Stimulated activated naive CD8-positive, alpha-beta T cell treated with anti-CD3 and anti-CD28 coated beads, Interleukin-15, amount 100 ng/mL, for 72 hours (primary cell): Measurements from ENCODE around the gene SPATA33.
"Not testable (repeated sequence)": the region's sequence is repeated elsewhere in the genome, so short reads cannot be mapped to it uniquely, and the experiment has no call there.

Source experiments
- ATAC-seq: fragments of 150-1000 bp; cut with Tn5 transposase; 2 replicates; pipeline ENCODE4 v1.10.0; 2021; ENCODE audit warnings: mild to moderate bottlenecking, moderate library complexity
- DNase-seq, 2 donors: peaks; one replicate each; pipeline ENCODE4 v3.0.0; 2021 to 2022
- H3K27ac Mint-ChIP-seq, 2 donors: one replicate each; pipeline ENCODE4 v1.8.0; 2022; ENCODE audit warnings: mild to moderate bottlenecking in 2 of 2, mixed read lengths in 2 of 2, moderate library complexity in 2 of 2
- H3K27me3 Mint-ChIP-seq: one replicate; pipeline ENCODE4 v1.8.0; 2022; ENCODE audit warnings: mixed read lengths
- H3K4me1 Mint-ChIP-seq: one replicate; pipeline ENCODE4 v1.8.0; 2022; ENCODE audit warnings: mild to moderate bottlenecking, mixed read lengths
- H3K4me3 Mint-ChIP-seq, 2 donors: one replicate each; pipeline ENCODE4 v1.8.0; 2022; ENCODE audit warnings: mild to moderate bottlenecking in 2 of 2, mixed read lengths in 2 of 2, moderate library complexity in 1 of 2
- H3K9me3 Mint-ChIP-seq, 2 donors: one replicate each; pipeline ENCODE4 v1.8.0; 2022; ENCODE audit warnings: mixed read lengths in 2 of 2

The SPATA33 gene

GRCh38 chr16:89621136-89621697 lies 36.4 kb upstream of the SPATA33 start:
- DNase-seq (no peak), ATAC-seq (peak; percentile 33)
- H3K4me3 Mint-ChIP-seq: no peak overlapping the region
- peaks cover 7 to 8% of the 10 kb centered on the region in 2 donors for H3K9me3 Mint-ChIP-seq
- H3K27me3 Mint-ChIP-seq: peaks cover 55% of the 10 kb centered on the region
- no peak overlapping the region for H3K27ac Mint-ChIP-seq
- H3K4me1 Mint-ChIP-seq: peaks cover 18% of the 10 kb centered on the region

DNA sequence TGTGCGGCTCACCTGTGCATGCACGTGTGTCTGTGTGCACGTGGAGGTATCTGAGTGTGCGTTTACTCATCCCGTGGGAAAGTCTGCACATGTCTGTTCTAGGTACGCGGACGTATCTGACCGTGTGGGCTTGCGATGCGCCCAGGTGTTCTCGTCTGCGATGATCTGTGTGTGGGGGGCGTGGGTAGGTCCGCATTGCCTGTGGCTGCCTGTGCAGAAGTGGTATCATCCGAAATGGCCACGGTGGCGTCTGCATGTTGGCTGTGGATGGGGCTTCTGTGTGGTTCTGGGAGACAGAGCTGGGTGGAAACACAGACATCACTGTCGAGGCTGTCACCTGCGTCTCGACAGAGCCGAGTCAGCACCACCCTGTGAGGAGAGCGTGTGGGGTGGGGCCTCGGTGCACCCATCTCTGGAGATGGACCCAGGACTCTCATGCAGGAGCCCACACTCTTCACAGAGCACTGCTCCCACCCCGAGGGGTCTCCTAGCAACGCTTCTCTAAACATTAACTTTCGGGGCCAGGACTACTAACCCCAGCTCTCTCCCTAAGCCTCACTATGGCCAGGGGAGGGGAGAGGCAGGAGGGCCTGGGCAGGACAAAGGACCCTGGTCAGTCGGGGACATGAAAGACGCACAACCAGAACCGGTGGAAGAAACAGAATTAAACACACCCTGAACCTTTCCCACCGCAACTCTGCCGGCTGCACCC lies 35.8 kb upstream of the SPATA33 start:
- DNase-seq (no peak), ATAC-seq (no peak)
- Mint-ChIP-seq H3K4me3 (no peak overlapping the region), H3K27me3 (peaks cover 55% of the 10 kb centered on the region), H3K27ac (no peak overlapping the region), H3K4me1 (peaks cover 11% of the 10 kb centered on the region), H3K9me3 (peaks cover under 1 to 2% of the 10 kb centered on the region in 2 donors)

DNA sequence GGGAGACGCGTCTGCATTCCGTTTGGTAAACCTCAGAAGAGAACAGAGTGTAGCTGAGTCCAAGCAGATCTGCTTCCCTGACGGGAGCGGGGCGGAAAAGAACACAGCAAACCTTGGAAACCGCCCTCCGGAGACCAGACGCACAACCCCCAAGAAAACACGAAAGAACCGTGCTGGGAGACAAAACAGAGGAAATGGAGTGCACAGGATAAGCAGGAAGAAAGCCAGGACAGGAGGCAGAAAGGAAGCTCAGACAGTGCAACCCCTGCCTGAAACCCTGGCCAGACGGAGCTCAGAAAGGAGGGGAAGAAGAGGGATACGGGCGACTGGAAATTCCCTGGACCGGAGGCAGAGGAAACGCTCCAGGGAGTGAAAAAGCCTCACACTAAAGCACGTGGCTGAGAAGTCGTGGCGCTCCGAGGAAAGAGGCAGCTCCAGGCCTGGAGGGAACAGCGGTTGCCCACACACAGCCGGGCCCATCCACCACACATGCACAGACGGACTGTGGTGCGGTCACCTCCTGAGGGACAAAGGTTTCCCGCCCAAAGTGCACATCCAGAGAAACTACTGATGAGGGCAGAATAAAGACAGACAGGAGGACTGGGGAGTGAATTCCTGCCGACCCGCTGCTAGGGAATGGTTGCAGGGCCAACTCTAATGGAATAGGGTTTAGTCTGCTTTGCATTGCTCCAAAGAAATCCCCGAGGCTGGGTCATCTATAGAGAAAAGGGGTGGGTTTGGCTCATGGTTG lies 34.0 kb upstream of the SPATA33 start:
- Mint-ChIP-seq H3K9me3 (no peaks in the 10 kb centered on the region), H3K27me3 (peaks cover 55% of the 10 kb centered on the region), H3K27ac (no peak overlapping the region), H3K4me1 (peaks cover 7% of the 10 kb centered on the region), H3K4me3 (no peak overlapping the region)
- ATAC-seq (no peak), DNase-seq (no peak)

DNA sequence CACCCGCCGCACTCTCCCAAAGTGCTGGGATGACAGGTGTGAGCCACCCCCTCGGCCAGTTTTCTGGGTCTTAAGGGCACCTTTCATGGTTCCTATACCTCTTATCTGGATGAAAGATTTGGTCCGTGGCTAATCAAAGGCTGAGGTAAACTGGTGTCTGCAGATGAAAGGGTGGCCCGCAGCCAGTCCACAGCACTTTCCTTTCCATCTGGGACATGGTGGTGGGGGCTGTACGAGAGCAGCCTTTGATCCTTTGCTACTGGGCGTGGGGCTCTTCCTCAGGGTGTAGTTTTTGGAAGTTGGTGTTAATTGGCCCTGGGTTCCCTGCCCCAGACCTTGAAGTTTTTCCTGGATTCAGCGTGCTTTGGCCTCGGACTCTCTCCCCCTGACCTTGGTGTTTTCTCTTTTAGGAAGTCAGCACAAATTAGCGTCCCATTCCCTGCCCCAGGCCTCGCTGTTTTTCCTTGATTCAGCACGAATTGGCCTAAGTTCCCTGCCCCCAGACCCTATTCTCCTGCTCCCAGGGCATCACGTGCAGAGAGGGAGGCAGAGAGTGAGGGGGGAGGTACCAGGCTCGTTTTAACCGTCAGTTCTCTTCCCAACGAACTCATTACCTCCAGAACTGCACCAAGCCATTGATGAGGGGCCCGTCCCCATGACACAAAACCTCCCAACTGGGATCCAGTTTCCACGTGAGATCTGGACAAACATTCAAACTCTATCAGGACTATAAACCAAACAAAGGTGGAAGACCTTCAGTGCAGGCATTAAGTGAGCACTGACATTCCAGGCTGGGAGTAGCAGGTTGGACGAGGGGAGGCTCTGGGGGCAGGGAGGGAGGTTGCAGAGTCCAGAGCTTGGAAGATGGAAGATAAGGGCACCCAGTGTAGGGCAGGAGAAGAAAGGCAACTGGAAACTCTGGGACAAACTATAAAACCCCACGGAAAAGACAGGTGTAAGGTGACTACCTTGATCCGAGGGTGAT lies 32.6 kb upstream of the SPATA33 start:
- Mint-ChIP-seq H3K27ac (no peak overlapping the region), H3K27me3 (peaks cover 55% of the 10 kb centered on the region), H3K4me1 (peaks cover 6% of the 10 kb centered on the region), H3K9me3 (no peaks in the 10 kb centered on the region), H3K4me3 (no peak overlapping the region)
- DNase-seq (no peak), ATAC-seq (no peak)

DNA sequence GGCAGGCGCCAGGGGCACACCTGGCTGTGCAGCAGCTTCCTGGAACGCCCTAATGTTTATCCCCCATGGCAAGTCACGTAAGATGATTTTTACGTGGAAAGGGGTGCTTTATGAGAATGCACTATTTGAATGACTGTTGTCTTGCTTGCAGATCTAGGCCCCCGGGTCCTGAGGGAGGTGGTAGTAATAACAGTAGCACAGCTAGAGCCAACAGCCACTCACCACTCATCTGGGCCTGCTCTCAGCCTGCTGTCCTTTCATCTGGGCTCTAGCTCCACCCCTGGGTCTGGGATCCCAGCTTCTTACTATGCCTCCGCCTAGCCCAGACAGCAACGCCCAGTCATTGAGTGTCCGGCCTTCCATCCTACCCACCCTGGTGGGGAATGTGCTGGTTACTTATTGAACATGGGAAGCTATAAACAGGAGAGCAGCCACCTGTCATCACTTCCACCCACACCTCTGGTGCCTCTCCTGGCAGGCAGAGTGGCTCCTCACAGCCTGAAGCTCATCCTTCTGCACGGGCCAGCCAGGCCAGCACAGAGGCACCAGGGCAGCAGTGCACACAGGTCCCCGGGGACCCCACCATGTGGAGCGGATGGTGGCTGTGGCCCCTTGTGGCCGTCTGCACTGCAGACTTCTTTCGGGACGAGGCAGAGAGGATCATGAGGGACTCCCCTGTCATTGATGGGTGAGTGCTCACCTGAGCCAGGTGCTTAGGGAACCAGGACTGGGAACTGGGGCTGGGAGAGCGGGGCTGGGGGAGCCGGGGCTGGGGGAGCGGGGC lies 27.6 kb upstream of the SPATA33 start:
- Mint-ChIP-seq H3K27me3 (peaks cover 9% of the 10 kb centered on the region), H3K4me1 (no peaks in the 10 kb centered on the region), H3K27ac (no peak overlapping the region), H3K9me3 (no peaks in the 10 kb centered on the region), H3K4me3 (no peak overlapping the region)
- no peak for ATAC-seq
- no peak for DNase-seq

- Mint-ChIP-seq H3K27me3 (peaks cover 19% of the 10 kb centered on the region), H3K4me1 (no peaks in the 10 kb centered on the region), H3K27ac (no peak overlapping the region), H3K9me3 (no peaks in the 10 kb centered on the region), H3K4me3 (no peak overlapping the region)
- DNase-seq: no peak
- ATAC-seq: no peak
Measured at GRCh38 chr16:89633064-89633631, 24.5 kb upstream of the SPATA33 start.

- Mint-ChIP-seq H3K27ac (peak overlapping the region in 1 of 2 donors; percentile 91), H3K27me3 (peaks cover 19% of the 10 kb centered on the region)
- not testable (repeated sequence) for H3K4me1 Mint-ChIP-seq, H3K4me3 Mint-ChIP-seq, DNase-seq, ATAC-seq, H3K9me3 Mint-ChIP-seq
Measured at GRCh38 chr16:89634463-89635385, 22.9 kb upstream of the SPATA33 start.

GRCh38 chr16:89636663-89637062 lies 21.0 kb upstream of the SPATA33 start:
- no peak for ATAC-seq
- H3K4me3 Mint-ChIP-seq: no peak overlapping the region
- no peak overlapping the region for H3K27ac Mint-ChIP-seq
- no peak for DNase-seq
- H3K27me3 Mint-ChIP-seq: peaks cover 19% of the 10 kb centered on the region
- peaks cover 14% of the 10 kb centered on the region for H3K4me1 Mint-ChIP-seq
- no peaks in the 10 kb centered on the region for H3K9me3 Mint-ChIP-seq

- no peaks in the 10 kb centered on the region for H3K9me3 Mint-ChIP-seq
- peaks cover 19% of the 10 kb centered on the region for H3K27me3 Mint-ChIP-seq
- no peak overlapping the region for H3K27ac Mint-ChIP-seq
- H3K4me3 Mint-ChIP-seq: no peak overlapping the region
- ATAC-seq (no peak), DNase-seq (no peak)
- H3K4me1 Mint-ChIP-seq: peaks cover 15% of the 10 kb centered on the region
Measured at GRCh38 chr16:89637379-89637778, 20.3 kb upstream of the SPATA33 start.

- H3K27me3 Mint-ChIP-seq: peaks cover 19% of the 10 kb centered on the region
- ATAC-seq (no peak), DNase-seq (no peak)
- no peak overlapping the region for H3K4me3 Mint-ChIP-seq
- no peaks in the 10 kb centered on the region for H3K9me3 Mint-ChIP-seq
- H3K4me1 Mint-ChIP-seq: peaks cover 15% of the 10 kb centered on the region
- H3K27ac Mint-ChIP-seq: no peak overlapping the region
Measured at GRCh38 chr16:89638455-89638854, 19.2 kb upstream of the SPATA33 start.

DNA sequence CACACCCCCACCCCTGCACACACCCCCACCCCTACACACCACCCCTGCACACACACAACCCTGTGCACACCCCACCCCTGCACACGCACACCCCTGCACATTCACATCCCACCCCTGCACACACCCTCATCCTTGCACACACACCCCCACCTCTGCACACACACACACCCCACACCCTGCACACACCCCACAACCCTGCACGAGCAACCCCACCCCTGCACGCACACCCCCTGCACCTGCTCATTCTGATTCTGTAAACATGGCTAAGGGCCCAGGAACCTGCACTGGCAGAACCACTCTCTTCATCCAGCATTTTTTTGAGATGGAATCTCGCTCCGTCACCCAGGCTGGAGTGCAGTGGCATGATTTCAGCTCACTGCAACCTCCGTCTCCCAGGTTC lies 18.3 kb upstream of the SPATA33 start:
- Mint-ChIP-seq H3K4me1 (peaks cover 15% of the 10 kb centered on the region), H3K27ac (peak overlapping the region in 1 of 2 donors; percentile 76)

GRCh38 chr16:89641458-89642119 lies 16.0 kb upstream of the SPATA33 start:
- Mint-ChIP-seq H3K27me3 (peaks cover 2% of the 10 kb centered on the region), H3K27ac (peak overlapping the region in 1 of 2 donors; percentile 34), H3K4me3 (peak overlapping the region in 1 of 2 donors; percentile 79), H3K9me3 (no peaks in the 10 kb centered on the region), H3K4me1 (peaks cover 15% of the 10 kb centered on the region)
- ATAC-seq (no peak), DNase-seq (no peak)

More for the DNA sequence above, 18.3 kb upstream of the SPATA33 start:
- DNase-seq (no peak), ATAC-seq (peak; percentile 50)
- Mint-ChIP-seq H3K27me3 (peaks cover 19% of the 10 kb centered on the region), H3K9me3 (no peaks in the 10 kb centered on the region), H3K4me3 (no peak overlapping the region)

DNA sequence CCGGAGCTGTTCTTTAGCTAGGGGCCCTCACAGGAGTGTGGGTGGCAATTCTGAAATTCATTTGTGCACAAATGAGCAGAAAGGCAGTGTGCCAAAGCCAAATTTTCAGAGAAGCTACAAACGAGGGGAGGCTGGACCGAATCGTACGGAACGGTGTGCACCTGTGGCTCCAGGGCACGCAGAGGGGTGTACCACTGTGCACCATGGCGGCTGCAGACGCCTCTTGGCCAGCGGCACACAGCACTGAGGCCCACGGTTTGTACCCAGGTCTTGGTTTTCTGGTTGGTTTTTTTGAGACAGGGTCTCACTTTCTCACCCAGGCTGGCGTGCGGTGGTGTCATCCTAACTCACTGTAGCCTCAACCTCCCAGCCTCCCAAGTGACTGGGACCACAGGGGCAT lies 15.1 kb upstream of the SPATA33 start:
- no peak overlapping the region for H3K4me3 Mint-ChIP-seq
- ATAC-seq: no peak
- no peaks in the 10 kb centered on the region for H3K27me3 Mint-ChIP-seq
- peaks cover 15% of the 10 kb centered on the region for H3K4me1 Mint-ChIP-seq
- DNase-seq: no peak
- no peaks in the 10 kb centered on the region for H3K9me3 Mint-ChIP-seq
- no peak overlapping the region for H3K27ac Mint-ChIP-seq
